GM12878 (cell line): ENCODE data around the gene ANK2. TPM values are rescaled to one million over a fixed set of nuclear protein-coding genes. Genes with fewer than 3 reads are reported as not detected.

ENCODE experiments used
- ATAC-seq: fragments of 200-7000 bp; cut with Tn5 transposase; 3 replicates; pipeline ENCODE4 v1.9.1; 2020; ENCODE audit warnings: mild to moderate bottlenecking, moderate library complexity
- BruUV-seq: library from RNA; stranded (reverse); fragments of 400-500 nt; replicated peaks from 2 replicates; lab custom pipeline; 2021; lab: Mats Ljungman, UMichigan
- CTCF ChIA-PET: fragments of 300-600 bp; sonication (Branson Sonifier 250); formaldehyde crosslinking; extraction: SDS; loops from one replicate; lab custom pipeline; 2021; ENCODE audit warnings: inconsistent platforms; lab: Yijun Ruan, JAX
- POLR2A ChIA-PET: fragments of 350-600 bp; formaldehyde crosslinking; extraction: SDS; loops from one replicate; lab custom pipeline; 2021; ENCODE audit warnings: inconsistent platforms; lab: Charles Lee
- RAD21 ChIA-PET: fragments of 300-600 bp; sonication (Branson Sonifier 250); formaldehyde crosslinking; loops from one replicate; lab custom pipeline; 2023; ENCODE audit warnings: antibody characterized with exemption; ENCODE audit not compliant: unreplicated experiment; lab: Charles Lee
- SMC1A ChIA-PET: fragments of 300-600 bp; sonication (Branson Sonifier 250); formaldehyde crosslinking; loops from one replicate; lab custom pipeline; 2023; ENCODE audit not compliant: unreplicated experiment, uncharacterized antibody; lab: Charles Lee
- DNase-seq: peaks from one replicate; pipeline ENCODE4 v3.0.0-alpha.2; 2011; ENCODE audit warnings: low read depth, low spot score
- FAIRE-seq: peaks from 3 replicates; lab custom pipeline; 2011; peaks lifted over from hg19 to GRCh38; lab: Jason Lieb, UNC
- H2AFZ ChIP-seq: 2 replicates; pipeline ENCODE4 v1.6.0; 2011; ENCODE audit warnings: low read depth, low read length, control low read depth; ENCODE audit not compliant: control insufficient read depth
- H3K27ac ChIP-seq: 2 replicates; pipeline ENCODE4 v1.5.1; 2011; ENCODE audit warnings: control low read depth; ENCODE audit not compliant: control insufficient read depth, insufficient read depth
- H3K27me3 ChIP-seq, 2 experiments: replicated peaks in 1 of 2; 2 replicates each; pipeline versions ENCODE4 v1.6.0 to v1.6.1; 2011; ENCODE audit warnings: low read length in 1 of 2; ENCODE audit not compliant: control insufficient read depth in 2 of 2, insufficient read depth in 2 of 2
- H3K36me3 ChIP-seq, 2 experiments: 2 replicates each; pipeline ENCODE4 v1.5.1; 2011; ENCODE audit warnings: low read length in 1 of 2; ENCODE audit not compliant: control insufficient read depth in 2 of 2, insufficient read depth in 2 of 2
- H3K4me1 ChIP-seq: 2 replicates; pipeline ENCODE4 v1.6.1; 2011; ENCODE audit warnings: mild to moderate bottlenecking, low read length, moderate library complexity, mixed read lengths; ENCODE audit not compliant: control insufficient read depth, insufficient read depth
- H3K4me2 ChIP-seq: 2 replicates; pipeline ENCODE4 v1.6.0; 2011; ENCODE audit warnings: control low read depth; ENCODE audit not compliant: control insufficient read depth, insufficient read depth
- H3K4me3 ChIP-seq: fragments of 200-600 bp; sonication (generic); 2 replicates; pipeline ENCODE4 v1.5.1; 2016
- H3K79me2 ChIP-seq: 2 replicates; pipeline ENCODE4 v1.6.0; 2011; ENCODE audit warnings: low read length; ENCODE audit not compliant: control insufficient read depth, insufficient read depth
- H3K9ac ChIP-seq: 2 replicates; pipeline ENCODE4 v1.8.0; 2011; ENCODE audit warnings: low read length, control low read depth, mixed read lengths; ENCODE audit not compliant: control insufficient read depth, insufficient read depth
- H3K9me3 ChIP-seq: replicated peaks from 3 replicates; pipeline ENCODE4 v1.5.1; 2011; ENCODE audit warnings: mild to moderate bottlenecking, low read length; ENCODE audit not compliant: control insufficient read depth, insufficient read depth
- H4K20me1 ChIP-seq: 2 replicates; pipeline ENCODE4 v1.6.0; 2011; ENCODE audit not compliant: control insufficient read depth, insufficient read depth
- ATF7 ChIP-seq: fragments of 450-650 bp; IDR thresholded peaks from 2 replicates; pipeline ENCODE4 v1.6.1; 2016; ENCODE audit warnings: low read depth, mild to moderate bottlenecking
- E2F8 ChIP-seq: fragments of 450-650 bp; IDR thresholded peaks from 2 replicates; pipeline ENCODE4 v1.6.1; 2018; ENCODE audit warnings: mild to moderate bottlenecking, low read depth, moderate library complexity; ENCODE audit not compliant: partially characterized antibody
- EP300 ChIP-seq, 2 experiments: fragments of 150-350 bp in 1 of 2; IDR thresholded peaks; 2 replicates each; pipeline ENCODE4 v1.6.1; 2011 to 2012; ENCODE audit warnings: low read depth in 2 of 2, low read length in 2 of 2, borderline replicate concordance in 1 of 2, improper control_type of control experiment in 1 of 2, inconsistent platforms in 1 of 2; ENCODE audit not compliant: control insufficient read depth in 1 of 2
- HDGF ChIP-seq: fragments of 450-650 bp; IDR thresholded peaks from 2 replicates; pipeline ENCODE4 v1.6.1; 2016; ENCODE audit warnings: antibody characterized with exemption
- IRF4 ChIP-seq: IDR thresholded peaks from 2 replicates; pipeline ENCODE4 v1.6.1; 2011; ENCODE audit warnings: low read depth, low read length
- RELB ChIP-seq: fragments of 450-650 bp; IDR thresholded peaks from 2 replicates; pipeline ENCODE4 v1.6.1; 2017; ENCODE audit warnings: low read depth, mild to moderate bottlenecking, moderate library complexity
- TAF1 ChIP-seq: IDR thresholded peaks from 2 replicates; pipeline ENCODE4 v1.6.1; 2011; ENCODE audit warnings: mild to moderate bottlenecking, low read depth, low read length, borderline replicate concordance
- TCF3 ChIP-seq: IDR thresholded peaks from 2 replicates; pipeline ENCODE4 v1.6.1; 2012; ENCODE audit warnings: low read depth, mild to moderate bottlenecking, low read length, borderline replicate concordance; ENCODE audit not compliant: insufficient read depth
- ZBED1 ChIP-seq: IDR thresholded peaks from 2 replicates; pipeline ENCODE4 v1.6.1; 2016; ENCODE audit warnings: borderline replicate concordance
- WGBS: methylation state at CpG from one replicate; pipeline ENCODE4 v1.1.6; 2016; ENCODE audit warnings: low lambda C conversion rate; ENCODE audit not compliant: insufficient replicate concordance, insufficient coverage; ENCODE audit errors: missing lambda C conversion rate; 5-methylcytosine and 5-hydroxymethylcytosine counted together
- in situ Hi-C: fragments of 300-500 bp; cut with MboI; formaldehyde crosslinking; loops from 9 replicates; pipeline ENCODE4 v1.14.3; 2018; ENCODE audit warnings: mixed read lengths
- intact Hi-C: fragments of 100-400 bp; cut with micrococcal nuclease; formaldehyde crosslinking; loops from one replicate; pipeline ENCODE4 v1.14.2; 2022; ENCODE audit not compliant: unreplicated experiment
- polyA plus RNA-seq, 11 experiments: library from polyadenylated mRNA; depleted of rRNA in 4 of 11; unstranded in 6 of 11; stranded (reverse) in 5 of 11; fragments of >200 nt; fragmentation: Nextera tagmentation in 4 of 11; fragmentation: Illumina TruSeq in 1 of 11; extraction: Ambion mirVana in 4 of 11; extraction: Trizol in 1 of 11; gene quantifications; 1 replicate in 1 of 11; 2 replicates in 10 of 11; pipeline versions ENCODE4 v1.2.1 to v1.2.3, GENCODE V29; 2011 to 2016; ENCODE audit warnings: inconsistent platforms in 2 of 11, missing spikeins in 2 of 11, low read depth in 1 of 11
- total RNA-seq, 4 experiments: library from RNA; depleted of rRNA in 3 of 4; stranded (reverse); fragments of >200 nt in 3 of 4; fragmentation: Illumina TruSeq in 1 of 4; extraction: Trizol in 1 of 4; gene quantifications; 2 replicates each; pipeline versions ENCODE4 v1.2.1 to v1.2.3, GENCODE V29; 2013 to 2021
- TF ChIP-seq, protein P1 (sequence below): IDR thresholded peaks from 2 replicates; pipeline ENCODE4 v1.6.1; 2011; ENCODE audit warnings: borderline replicate concordance, low read depth, mild to moderate bottlenecking, moderate library complexity, mixed read lengths, low read length; ENCODE audit not compliant: insufficient read depth; ENCODE audit errors: extremely low read length
- TF ChIP-seq, protein P2 (sequence below): IDR thresholded peaks from 2 replicates; pipeline ENCODE4 v1.6.1; 2012; ENCODE audit warnings: low read depth, low read length, improper control_type of control experiment
- TF ChIP-seq, protein P3 (sequence below): IDR thresholded peaks from 2 replicates; pipeline ENCODE4 v1.6.1; 2012; ENCODE audit warnings: low read length, inconsistent platforms

The ANK2 gene
- total and polyA plus RNA-seq, 10 of the 15 experiments (the other 5 are each of a cell fraction or from before 2014, with no cell fraction given) = 1.6 to 13.0 (median 4.1) TPM

- RAD21 ChIA-PET = interaction anchor here (1.4 kb wide), 1 partner anchor 14 kb away, joined by 3 read pairs; no protein-coding TSS in a partner anchor
- no peak for TF ChIP-seq RELB
- TF ChIP-seq, protein P1, sequence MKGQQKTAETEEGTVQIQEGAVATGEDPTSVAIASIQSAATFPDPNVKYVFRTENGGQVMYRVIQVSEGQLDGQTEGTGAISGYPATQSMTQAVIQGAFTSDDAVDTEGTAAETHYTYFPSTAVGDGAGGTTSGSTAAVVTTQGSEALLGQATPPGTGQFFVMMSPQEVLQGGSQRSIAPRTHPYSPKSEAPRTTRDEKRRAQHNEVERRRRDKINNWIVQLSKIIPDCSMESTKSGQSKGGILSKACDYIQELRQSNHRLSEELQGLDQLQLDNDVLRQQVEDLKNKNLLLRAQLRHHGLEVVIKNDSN = no peak
- no peak for TF ChIP-seq TCF3
- TF ChIP-seq, protein P2, sequence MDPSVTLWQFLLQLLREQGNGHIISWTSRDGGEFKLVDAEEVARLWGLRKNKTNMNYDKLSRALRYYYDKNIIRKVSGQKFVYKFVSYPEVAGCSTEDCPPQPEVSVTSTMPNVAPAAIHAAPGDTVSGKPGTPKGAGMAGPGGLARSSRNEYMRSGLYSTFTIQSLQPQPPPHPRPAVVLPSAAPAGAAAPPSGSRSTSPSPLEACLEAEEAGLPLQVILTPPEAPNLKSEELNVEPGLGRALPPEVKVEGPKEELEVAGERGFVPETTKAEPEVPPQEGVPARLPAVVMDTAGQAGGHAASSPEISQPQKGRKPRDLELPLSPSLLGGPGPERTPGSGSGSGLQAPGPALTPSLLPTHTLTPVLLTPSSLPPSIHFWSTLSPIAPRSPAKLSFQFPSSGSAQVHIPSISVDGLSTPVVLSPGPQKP = no peak
- TF ChIP-seq EP300 (IDR thresholded peaks at IDR 0.05; ENCODE audit: borderline replicate concordance in 1 of 2, control insufficient read depth in 1 of 2, low read depth in 2 of 2, low read length in 2 of 2) = no peak
- no peak for TF ChIP-seq HDGF
- TF ChIP-seq, protein P3, sequence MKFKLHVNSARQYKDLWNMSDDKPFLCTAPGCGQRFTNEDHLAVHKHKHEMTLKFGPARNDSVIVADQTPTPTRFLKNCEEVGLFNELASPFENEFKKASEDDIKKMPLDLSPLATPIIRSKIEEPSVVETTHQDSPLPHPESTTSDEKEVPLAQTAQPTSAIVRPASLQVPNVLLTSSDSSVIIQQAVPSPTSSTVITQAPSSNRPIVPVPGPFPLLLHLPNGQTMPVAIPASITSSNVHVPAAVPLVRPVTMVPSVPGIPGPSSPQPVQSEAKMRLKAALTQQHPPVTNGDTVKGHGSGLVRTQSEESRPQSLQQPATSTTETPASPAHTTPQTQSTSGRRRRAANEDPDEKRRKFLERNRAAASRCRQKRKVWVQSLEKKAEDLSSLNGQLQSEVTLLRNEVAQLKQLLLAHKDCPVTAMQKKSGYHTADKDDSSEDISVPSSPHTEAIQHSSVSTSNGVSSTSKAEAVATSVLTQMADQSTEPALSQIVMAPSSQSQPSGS = no peak
- no peak for TF ChIP-seq ATF7
- TF ChIP-seq E2F8 = no peak
- TF ChIP-seq ZBED1 = no peak
- TF ChIP-seq TAF1 = no peak
- TF ChIP-seq IRF4 = no peak
Observed at GRCh38 chr4:113331811-113332210, 282.4 kb downstream of the ANK2 start.

More at GRCh38 chr4:113331811-113332210, 282.4 kb downstream of the ANK2 start:
- in situ Hi-C loops = no loop called here
- no peaks in the 10 kb centered on the region for H3K9me3 ChIP-seq
- H3K36me3 ChIP-seq = no peaks in the 10 kb centered on the region; a peak in 1 of 4 replicates
- no peaks in the 10 kb centered on the region for H4K20me1 ChIP-seq
- WGBS = 63% methylated on average over 6 of the region's 6 CpGs
- H3K4me1 ChIP-seq = no peaks in the 10 kb centered on the region
- no TSS peak for BruUV-seq
- H2AFZ ChIP-seq = no peak overlapping the region
- H3K4me3 ChIP-seq = no peak overlapping the region
- ATAC-seq (no peak), FAIRE-seq (no peak), DNase-seq (no peak)
- CTCF ChIA-PET = interaction anchor here (0.7 to 1.4 kb wide), 2 partner anchors 53 to 59 kb away, joined by 3 read pairs; no protein-coding TSS in a partner anchor
- no peaks in the 10 kb centered on the region for H3K79me2 ChIP-seq
- POLR2A ChIA-PET = interaction anchor here (0.9 kb wide), 1 partner anchor 11 kb away, joined by 3 read pairs; no protein-coding TSS in a partner anchor
- H3K4me2 ChIP-seq = no peak overlapping the region
- SMC1A ChIA-PET = interaction anchor here (1.3 to 3.1 kb wide), 5 partner anchors 10 to 23 kb away, joined by 3 to 19 read pairs (median 7); no protein-coding TSS in a partner anchor
- H3K27ac ChIP-seq = no peak overlapping the region
- no peaks in the 10 kb centered on the region for H3K27me3 ChIP-seq
- H3K9ac ChIP-seq = no peak overlapping the region
- intact Hi-C loops = no loop called here
